ENCODE results near the gene CCDC88C.
"Not testable (repeated sequence)": the region's sequence is repeated elsewhere in the genome, so short reads cannot be mapped to it uniquely, and the experiment has no call there.

Gene CCDC88C, protein sequence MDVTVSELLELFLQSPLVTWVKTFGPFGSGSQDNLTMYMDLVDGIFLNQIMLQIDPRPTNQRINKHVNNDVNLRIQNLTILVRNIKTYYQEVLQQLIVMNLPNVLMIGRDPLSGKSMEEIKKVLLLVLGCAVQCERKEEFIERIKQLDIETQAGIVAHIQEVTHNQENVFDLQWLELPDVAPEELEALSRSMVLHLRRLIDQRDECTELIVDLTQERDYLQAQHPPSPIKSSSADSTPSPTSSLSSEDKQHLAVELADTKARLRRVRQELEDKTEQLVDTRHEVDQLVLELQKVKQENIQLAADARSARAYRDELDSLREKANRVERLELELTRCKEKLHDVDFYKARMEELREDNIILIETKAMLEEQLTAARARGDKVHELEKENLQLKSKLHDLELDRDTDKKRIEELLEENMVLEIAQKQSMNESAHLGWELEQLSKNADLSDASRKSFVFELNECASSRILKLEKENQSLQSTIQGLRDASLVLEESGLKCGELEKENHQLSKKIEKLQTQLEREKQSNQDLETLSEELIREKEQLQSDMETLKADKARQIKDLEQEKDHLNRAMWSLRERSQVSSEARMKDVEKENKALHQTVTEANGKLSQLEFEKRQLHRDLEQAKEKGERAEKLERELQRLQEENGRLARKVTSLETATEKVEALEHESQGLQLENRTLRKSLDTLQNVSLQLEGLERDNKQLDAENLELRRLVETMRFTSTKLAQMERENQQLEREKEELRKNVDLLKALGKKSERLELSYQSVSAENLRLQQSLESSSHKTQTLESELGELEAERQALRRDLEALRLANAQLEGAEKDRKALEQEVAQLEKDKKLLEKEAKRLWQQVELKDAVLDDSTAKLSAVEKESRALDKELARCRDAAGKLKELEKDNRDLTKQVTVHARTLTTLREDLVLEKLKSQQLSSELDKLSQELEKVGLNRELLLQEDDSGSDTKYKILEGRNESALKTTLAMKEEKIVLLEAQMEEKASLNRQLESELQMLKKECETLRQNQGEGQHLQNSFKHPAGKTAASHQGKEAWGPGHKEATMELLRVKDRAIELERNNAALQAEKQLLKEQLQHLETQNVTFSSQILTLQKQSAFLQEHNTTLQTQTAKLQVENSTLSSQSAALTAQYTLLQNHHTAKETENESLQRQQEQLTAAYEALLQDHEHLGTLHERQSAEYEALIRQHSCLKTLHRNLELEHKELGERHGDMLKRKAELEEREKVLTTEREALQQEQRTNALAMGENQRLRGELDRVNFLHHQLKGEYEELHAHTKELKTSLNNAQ (N-terminal part only)

DNA sequence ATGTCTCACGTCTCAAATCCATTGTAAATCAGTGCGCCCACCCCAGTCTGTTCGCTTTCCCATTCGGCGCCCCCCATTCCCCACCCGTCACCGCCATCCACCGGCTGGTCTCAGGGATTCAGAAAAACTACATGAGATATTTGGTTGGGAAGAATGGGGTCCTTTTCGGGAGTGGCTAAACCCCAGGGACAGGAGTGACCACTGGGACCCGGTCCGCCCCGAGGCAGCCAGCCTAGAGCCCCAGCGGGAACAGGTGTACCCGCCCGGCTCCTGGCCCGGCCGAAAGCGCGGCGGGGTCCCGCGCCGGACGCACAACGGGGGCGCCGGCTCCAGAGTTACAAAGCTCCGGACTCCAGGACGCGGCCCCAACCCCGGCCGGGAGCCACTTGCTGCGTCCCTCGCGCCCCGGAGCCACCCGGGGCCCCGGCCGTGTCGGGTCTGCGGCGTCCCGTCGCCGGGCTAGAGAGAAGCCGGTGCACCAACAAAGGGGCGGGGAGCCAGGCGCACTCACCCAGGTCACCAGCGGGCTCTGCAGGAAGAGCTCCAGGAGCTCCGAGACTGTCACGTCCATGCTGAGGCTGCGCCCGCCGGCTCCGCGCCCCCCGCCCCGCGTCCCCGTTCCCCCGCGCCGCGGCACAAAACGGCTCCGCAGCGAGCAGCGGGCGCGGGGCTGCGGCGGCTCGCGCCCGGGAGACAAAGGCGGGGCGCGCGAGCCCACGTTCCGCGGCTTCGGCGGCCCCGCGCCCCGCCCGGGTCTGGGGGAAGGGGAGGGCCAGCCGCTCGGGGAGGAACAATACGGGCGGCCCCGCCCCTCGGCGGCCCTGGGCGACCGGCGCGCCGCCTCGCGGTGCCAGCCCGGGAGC lies at the start of gene CCDC88C:
Gene CCDC88C (minus strand): TSS at position 701 of the 863 bp plus-strand sequence. CDS start 130 bp downstream, at position 571.
- peak; percentile 74 for DNase-seq

DNA sequence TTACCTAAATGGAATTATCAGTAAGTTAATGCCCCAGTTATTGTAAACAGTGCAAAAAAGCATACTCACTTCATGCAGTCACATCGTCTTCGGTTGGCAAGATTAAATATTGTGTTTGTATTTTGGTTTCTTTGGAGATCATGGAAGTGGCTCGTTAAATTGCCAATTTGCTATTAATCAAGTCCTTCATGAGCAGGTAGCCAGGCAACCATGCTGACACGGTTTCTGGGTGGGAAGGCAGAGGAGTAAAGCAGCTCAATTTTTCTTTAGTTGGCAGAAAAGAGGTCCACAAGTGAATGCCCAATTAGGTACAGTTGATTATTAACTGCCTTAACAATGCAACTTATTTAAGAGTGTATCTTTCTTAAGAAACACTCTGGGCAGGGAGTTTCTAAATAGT lies 48.6 kb upstream of the CCDC88C start:
- DNase-seq = peak; percentile 9

DNA sequence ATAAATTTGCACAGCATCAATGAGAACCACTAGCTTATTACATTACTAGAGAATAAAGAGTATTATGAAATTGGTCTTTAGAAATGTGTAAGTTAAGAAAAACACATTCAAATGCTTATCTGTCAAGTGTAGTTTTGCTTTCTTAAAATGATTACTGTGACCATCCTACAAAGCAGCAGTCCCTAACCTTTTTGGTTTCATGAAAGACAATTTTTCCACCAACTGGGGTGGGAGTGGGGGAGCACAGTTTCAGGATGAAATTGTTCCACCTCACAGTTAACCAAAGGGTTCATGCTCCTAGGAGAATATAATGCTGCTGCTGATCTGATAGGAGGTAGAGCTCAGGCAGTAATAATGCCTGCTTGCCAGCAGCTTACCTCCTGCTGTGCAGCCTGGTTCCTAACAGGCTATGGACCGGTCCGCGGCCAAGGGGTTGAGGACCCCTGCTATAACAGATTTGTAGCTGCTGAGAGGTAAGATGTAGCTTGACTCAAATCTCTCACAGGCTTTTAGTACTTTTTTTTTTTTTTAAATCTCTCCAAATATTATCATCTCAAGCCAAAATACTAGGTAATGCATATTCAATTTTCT lies 47.1 kb upstream of the CCDC88C start:
- no peak for DNase-seq

DNA sequence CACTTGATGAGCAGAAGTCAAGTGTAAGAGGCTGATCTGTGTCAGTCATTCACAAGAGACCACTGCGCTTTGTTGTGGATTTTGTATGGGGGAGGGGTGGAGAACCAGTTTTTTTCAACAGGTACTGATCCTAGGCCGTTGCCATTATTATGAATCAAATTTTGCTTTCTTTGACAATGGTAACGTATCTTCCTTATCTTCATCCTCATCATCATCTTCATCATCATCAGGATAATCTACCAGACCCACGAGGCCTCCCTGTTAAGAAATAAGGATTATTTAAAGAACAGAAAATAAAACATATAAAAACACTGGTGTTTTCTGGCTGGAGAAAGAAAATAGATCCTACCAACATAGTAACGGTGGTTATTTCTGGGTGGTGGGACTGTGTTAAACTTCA lies 41.0 kb upstream of the CCDC88C start:
- no peak for DNase-seq

DNA sequence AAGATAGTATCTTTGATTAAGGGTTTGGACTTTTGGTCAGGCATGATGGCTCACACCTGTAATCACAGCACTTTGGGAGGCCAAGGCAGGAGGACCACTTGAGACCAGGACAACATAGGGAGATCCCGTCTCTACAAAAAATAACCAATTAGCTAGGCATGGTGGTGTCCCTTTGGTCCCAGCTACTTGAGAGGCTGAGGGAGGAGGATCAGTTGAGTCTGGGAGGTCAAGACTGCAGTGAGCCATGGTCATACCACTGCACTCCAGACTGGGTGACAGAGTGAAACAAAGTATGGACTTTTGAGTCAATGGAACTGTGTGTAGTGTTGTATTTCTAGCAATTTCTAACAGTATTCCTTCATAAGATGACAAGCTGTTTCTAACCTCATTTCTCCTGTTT lies 38.7 kb upstream of the CCDC88C start:
- DNase-seq = no peak

DNA sequence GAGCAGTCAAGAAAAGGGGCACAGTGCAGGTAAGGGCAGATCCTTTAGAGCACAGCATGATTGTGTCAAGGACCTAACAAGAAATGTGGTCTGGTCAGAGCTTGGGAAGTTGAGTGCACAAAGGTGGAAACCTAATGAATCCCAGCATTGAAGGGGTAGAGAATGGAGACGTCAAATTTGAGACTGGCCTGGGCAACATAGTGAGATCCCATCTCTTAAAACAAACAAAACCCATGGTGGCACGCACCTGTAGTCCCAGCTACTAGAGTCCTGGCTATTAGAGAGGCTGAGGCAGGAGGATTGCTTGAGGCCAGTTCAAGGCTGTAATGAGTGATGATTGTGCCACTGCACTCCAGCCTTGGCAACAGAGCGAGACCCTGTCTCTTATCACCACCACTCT lies 37.0 kb upstream of the CCDC88C start:
- DNase-seq = no peak

DNA sequence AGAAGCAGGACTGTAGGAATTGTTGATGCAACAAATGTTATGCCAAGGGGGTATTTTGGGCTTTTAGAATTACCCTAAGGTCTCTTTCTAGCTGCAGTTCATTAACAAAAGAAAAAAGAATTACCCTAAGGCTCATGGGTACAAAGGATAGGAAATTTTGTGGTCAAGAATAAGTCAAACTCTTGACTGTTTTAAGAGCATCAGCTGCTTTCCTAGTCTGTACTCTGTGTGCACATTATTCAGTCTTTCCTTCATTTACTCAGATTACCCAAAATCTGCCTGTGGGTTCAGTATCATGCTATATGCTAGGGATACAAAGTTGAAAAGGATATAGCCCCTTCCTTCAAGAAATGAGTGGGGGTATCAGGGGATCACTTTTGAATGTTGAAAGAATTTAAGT lies 36.5 kb upstream of the CCDC88C start:
- no peak for DNase-seq

DNA sequence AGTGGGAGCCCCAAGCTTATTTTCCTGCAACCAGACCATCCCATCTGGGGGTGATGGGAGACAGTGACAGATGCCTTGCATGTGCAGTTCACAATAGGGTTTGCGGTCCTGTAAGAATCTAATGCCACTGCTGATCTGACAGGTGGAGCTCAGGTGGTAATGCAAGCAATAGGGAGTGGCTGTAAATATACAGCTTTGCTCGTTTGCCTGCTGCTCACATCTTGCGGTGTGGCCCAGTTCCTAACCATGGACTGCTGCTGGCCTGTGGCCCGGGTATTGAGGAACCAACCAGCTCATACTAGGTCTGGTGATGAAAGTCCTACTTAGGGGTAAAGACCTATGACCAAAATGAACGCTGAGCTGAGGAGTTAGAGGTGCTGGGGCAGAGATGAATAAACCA lies 36.1 kb upstream of the CCDC88C start:
- no peak for DNase-seq

DNA sequence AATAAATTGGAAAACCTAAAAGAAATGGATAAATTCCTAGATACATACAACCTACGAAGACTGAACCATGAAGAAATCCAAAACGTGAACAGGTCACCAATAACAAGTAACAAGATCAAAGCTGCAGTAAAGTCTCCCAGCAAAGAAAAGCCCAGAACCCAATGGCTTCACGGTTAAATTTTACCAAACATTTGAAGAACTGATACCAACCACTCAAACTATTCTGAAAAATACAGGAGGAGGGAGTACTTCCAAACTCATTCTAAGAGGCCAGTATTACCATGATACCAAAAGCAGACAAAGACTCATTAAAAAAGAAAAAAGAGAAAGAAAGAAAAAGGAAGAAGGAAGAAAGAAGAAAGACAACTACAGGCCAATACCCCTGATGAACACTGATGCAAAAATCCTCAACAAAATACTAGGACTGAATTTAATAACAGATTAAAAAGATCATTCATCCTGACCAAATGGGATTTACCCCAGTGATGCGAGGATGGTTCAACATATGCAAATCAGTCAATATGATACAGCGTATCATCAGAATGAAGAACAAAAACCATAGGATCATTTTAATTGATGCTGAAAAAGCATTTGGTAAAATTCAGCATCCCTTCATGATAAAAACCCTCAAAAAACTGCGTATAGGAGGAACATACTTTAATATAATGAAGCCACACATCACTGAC lies 26.9 kb upstream of the CCDC88C start:
- no peak for DNase-seq

DNA sequence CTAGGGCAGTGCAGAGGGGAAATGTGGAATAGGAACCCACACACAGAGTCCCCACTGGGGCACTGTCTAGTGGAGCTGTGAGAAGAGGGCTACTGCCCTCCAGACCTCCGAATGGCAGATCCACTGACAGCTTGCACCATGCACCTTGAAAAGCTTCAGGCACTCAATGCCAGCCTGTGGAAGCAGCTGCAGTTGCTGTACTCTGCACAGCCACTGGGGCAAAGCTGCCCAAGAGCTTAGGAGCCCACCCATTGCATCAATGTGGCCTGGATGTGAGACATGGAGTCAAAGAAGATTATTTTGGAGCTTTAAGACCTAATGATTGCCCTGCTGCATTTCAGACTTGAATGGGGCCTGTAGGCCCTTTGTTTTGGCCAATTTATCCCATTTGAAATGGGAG lies 21.7 kb upstream of the CCDC88C start:
- DNase-seq = no peak

DNA sequence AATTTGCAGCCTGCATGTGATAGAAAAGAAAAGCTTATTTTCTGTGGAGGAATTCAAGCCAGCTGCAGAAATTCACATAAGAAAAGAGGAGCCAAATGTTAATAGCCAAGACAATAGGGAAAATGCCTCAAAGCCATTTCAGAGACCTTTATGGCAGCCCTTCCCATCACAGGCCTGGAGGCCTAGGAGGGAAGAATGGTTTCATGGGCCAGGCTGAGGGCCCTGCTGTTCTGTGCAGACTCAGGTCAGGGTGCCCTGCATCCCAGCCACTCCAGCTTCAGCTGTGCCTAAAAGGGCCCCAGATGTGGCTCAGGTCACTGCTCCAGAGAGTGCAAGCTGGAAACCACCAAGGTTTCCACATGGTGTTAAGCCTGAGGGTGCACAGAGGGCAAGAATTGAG lies 21.2 kb upstream of the CCDC88C start:
- no peak for DNase-seq

DNA sequence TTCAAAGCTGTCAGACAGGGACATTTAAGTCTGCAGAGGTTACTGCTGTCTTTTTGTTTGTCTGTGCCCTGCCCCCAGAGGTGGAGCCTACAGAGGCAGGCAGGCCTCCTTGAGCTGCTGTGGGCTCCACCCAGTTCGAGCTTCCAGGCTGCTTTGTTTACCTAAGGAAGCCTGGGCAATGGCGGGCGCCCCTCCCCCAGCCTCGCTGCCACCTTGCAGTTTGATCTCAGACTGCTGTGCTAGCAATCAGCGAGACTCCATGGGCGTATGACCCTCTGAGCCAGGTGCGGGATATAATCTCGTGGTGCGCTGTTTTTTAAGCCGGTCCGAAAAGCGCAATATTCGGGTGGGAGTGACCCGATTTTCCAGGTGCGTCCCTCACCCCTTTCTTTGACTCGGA lies 18.6 kb upstream of the CCDC88C start:
- not testable (repeated sequence) for DNase-seq

DNA sequence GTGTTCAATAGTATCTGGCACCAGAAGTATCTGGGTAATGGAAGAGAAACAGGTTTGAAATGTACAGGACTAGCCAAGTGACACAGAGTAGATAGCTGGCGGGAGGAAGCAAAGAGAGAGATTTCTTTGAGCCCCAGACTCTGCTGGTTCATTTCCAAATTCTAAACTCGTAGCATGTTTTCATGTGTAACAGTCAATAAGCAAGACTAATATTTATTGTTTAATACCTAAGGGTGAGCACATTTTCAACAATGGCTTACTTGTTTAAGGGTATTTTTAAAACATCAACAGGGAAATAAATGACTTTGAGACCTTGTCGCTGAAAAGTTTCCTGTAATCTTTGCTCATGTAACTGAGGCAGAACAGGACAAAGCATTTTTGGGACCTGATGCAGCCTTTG lies 11.8 kb upstream of the CCDC88C start:
- DNase-seq = no peak

DNA sequence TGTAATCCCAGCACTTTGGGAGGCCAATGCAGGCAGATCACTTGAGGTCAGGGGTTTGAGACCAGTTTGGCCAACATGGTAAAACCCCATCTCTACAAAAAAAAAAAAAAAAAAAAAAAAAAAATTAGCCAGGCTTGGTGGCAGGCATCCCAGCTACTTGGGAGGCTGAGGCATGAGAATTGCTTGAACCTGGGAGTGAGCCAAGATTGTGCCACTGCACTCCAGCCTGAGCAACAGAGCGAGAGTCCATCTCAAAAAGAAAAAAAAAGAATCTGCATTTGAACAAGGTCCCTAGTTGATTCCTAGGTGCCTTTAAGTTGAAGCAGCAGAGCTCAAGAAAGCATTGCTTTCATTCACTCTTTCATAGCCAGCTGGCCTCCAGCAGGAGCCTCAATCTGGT lies 11.3 kb upstream of the CCDC88C start:
- DNase-seq = not testable (repeated sequence)

DNA sequence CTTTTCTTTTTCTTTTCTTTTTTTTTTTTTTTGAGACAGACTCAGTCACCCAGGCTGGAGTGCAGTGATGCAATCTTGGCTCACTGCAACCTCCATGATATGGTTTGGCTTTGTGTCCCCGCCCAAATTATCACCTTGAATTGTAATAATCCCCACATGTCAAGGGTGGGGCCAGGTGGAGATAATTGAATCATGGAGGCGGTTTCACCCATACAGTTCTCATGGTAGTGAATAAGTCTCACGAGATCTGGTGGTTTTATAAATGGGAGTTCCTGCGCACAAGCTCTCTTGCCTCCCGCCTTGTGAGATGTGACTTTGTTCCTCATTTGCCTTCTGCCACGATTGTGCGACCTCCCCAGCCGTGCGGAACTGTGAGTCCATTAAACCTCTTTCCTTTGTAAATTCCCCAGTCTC lies 7.9 kb upstream of the CCDC88C start:
- DNase-seq = not testable (repeated sequence)

DNA sequence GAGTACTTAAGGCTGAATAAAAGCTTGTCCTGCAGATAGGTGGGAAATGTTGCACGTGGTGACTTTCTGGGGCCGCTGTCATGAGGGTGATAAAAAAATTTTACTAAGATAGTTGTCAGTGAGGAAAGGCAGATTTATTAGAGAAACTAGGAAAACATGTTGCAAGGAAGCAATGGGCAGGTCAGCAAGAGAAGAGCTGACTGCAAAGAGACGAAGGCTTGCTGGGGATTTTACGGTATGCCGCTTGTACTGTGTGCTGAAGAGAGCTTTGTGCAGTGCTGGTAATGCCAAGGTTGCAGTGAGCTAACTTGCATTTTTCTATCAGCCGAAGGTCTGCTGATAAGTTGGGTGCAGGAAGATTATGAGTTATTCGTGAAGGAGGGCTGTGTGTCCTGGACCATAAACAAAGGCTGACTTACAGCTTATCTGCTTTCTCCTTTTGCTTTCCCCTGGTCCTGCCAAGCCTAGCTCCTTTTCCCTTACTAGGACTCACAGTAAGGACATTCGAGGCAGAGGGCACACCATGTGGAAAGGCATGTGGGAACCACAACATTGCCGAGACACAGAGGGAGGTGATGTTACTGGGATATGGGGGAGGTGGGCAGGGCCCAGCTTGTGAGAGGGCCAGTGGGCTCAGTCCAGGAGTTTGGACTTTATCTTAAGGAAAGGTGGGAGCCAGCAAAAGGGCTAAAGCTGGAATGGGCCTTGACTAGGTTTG lies 7.4 kb upstream of the CCDC88C start:
- no peak for DNase-seq

DNA sequence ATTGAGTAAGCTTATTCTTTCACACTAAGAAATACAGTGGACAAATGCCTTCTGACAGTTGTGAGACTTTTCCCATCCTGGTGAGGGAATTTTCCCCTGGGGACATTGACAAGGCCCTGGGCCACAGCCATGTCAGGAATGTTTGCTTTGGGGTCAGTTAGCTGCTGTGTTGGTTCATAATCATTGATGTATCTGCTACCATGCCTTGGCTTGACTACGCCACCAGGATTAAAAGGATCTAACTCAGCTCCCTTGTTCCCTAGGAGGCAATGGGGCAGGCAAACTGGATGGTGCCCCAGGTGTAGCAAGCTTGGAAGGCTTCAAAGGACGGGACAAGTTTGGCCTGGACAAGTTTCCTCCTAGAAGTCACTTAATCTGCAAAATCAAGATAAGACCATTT lies 3.1 kb upstream of the CCDC88C start:
- DNase-seq = no peak

DNA sequence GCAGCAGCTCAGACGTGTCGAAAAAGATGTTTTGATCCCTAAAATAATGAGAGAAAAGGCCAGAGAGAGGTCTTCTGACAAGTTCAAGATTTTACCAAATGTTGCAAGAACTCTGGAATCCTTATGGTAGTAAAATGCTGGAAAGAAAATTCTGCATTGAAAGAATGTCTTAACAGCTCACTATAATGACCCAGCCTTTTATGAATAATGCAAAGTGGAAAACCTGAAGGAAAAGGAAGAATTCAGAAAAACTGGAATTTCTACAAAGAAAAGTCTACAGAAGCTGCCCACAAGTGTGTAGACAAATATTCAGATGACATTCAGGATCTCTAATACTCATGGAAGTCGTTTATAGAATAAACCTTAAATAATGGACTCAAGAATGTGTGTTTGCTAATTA lies 1.8 kb upstream of the CCDC88C start:
- no peak for DNase-seq

DNA sequence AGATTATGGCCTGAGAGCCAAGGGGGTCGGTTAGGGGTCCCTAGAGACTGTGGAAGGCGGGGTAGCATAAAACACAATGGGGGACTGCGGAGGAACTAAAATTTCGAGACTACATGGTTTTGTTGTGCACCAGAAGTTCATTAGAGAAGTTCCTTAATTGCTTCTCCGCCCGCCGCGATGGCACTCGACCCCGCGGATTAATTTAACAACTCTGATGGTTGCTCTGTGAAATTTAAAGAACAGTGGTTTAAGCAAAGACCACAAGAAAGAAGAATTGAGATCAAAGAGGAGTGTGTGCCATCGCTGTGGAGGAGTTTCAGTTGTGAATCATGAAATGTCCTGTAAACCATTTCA lies 1.4 kb upstream of the CCDC88C start:
- no peak for DNase-seq

DNA sequence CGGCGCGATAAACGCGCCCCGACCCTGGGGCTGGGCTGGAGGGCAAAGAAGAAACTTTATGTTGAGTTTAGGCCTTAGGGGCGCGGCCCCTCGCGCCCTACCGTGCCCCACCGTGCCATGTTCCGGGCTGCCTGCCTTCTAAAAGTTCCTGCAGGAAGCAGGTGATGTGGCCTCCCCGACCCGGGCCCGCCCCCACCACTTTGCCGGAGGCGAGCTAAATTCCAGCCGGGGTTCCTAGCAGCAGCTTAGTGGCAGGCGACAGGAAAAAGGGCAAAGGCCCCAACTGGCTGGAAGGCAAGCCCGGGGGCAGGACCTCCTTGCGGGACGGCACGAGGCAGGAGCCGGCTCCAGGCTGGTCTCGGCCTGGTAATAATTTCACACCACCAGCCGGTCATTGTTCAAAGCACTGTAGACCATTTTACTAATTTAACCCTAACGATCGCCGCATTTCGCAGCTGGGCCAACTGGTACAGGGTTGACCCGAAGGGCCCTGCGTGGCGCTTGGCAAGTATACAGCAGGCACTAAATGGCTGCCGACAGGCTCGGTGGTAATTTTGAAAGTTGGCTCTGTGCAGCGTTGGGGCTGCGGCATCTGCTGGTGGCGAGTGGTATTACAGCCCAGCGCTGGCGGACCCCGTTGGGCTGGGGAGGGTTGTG lies 895 bp upstream of the CCDC88C start:
- DNase-seq = peak; percentile 50
